Measurements from ENCODE around the gene UNC45B.
"Not testable (repeated sequence)": the region's sequence is repeated elsewhere in the genome, so short reads cannot be mapped to it uniquely, and the experiment has no call there.

The UNC45B gene, protein sequence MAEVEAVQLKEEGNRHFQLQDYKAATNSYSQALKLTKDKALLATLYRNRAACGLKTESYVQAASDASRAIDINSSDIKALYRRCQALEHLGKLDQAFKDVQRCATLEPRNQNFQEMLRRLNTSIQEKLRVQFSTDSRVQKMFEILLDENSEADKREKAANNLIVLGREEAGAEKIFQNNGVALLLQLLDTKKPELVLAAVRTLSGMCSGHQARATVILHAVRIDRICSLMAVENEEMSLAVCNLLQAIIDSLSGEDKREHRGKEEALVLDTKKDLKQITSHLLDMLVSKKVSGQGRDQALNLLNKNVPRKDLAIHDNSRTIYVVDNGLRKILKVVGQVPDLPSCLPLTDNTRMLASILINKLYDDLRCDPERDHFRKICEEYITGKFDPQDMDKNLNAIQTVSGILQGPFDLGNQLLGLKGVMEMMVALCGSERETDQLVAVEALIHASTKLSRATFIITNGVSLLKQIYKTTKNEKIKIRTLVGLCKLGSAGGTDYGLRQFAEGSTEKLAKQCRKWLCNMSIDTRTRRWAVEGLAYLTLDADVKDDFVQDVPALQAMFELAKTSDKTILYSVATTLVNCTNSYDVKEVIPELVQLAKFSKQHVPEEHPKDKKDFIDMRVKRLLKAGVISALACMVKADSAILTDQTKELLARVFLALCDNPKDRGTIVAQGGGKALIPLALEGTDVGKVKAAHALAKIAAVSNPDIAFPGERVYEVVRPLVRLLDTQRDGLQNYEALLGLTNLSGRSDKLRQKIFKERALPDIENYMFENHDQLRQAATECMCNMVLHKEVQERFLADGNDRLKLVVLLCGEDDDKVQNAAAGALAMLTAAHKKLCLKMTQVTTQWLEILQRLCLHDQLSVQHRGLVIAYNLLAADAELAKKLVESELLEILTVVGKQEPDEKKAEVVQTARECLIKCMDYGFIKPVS

DNA sequence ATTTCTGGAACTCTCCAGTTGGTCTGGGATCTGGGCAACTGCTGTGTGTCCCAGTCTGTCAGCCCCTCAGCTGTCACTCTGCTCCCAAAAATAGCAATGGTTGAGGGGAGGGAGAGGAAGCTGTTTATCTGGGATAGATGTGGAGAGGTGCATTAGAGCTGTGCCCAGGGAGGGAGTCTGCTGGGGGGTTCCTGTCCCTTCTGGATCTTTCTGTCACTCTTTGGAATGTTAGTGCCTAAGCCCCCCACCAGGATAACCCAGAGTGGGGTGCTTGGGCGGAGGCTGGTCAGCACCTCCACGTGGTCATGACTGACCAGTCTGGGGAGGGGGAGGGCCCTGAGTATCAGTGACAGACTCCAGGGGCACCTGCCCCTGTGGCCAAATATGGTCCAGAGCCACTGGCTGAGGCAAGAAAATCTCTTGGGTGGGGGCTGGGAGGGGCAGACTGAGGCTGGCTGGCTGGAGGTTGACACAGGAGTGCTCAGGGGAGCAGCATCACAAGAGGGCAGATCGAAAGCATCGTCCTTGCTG lies at the start of gene UNC45B:
TSS of gene UNC45B (plus strand) at position 443 of the 531 bp plus-strand sequence. CDS start 447 bp downstream, outside the sequence.
- no peak for DNase-seq

DNA sequence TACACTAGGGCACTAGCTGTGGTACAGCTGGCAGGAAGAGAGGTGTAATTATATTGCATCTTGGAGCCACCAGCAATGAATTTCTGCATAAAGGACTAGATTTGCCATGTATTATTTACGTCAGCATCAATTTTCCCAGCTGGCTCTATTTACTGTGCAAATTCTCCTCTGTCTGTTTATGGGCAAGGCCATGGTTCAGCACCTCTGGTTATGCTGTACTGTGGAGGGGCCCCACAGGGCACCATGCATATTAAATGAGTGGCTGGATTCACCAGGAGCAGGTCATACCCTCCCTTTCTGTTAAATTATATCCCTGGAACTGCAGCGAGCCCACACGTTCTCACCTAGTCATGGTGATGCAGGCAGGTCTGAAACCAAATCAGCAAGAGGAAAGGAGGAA lies 47.7 kb upstream of the UNC45B start:
- DNase-seq, result no peak

DNA sequence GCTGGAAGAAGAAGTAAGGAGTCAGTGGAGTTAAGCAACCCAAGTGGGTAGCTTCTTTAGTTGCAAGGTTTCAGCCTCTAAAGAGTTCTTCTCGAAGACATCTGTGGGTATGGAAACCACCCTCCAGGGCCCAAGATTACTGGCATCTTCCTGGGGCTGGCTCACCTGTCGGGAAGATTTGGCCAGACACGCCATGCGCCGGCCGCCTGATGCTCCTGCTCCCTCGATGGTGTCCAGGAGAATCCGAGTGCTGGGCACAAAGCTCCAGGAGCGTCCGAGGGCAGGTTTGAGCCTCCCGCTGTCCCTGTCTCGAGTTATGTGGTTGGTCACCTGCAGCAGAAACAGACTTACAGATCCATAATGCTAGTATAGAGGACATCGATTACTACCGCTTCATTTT lies 46.6 kb upstream of the UNC45B start:
- DNase-seq, result no peak

DNA sequence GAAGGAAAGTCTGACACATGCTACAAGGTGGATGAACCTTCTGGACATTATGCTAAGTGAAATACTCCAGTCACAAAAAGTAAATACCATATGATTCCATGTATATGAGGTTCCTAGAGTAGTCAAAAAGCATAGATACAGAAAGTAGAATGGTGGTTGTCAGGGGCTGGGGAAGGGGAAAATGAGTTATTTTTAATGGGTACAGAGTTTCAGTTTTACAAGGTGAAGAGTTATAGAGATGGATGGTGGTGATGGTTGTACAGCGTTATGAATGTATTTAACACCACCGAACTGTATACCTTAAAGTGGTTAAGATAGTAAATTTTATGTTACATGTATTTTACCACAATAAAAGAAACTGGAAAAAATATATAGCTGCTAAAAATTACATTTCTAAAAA lies 45.9 kb upstream of the UNC45B start:
- no peak for DNase-seq

DNA sequence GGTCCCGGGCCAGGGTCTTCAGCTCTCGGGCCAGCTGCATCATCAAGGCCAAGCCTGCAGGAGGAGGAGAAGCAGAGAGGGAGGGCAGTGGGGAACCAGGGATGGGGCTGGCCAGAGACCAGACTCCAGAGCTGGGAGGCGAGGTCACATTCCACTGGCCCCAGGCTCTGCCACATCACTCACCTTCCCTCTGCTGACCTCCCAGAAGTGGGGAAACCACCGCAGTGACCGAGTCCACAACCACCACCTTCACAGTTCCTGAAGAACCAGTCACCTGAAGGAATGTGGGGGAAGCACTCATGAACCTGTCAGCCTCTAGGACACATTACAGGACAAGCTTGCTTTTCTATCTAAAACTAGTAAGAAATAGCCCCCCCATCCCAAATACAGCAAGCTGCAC lies 44.3 kb upstream of the UNC45B start:
- DNase-seq, result no peak

DNA sequence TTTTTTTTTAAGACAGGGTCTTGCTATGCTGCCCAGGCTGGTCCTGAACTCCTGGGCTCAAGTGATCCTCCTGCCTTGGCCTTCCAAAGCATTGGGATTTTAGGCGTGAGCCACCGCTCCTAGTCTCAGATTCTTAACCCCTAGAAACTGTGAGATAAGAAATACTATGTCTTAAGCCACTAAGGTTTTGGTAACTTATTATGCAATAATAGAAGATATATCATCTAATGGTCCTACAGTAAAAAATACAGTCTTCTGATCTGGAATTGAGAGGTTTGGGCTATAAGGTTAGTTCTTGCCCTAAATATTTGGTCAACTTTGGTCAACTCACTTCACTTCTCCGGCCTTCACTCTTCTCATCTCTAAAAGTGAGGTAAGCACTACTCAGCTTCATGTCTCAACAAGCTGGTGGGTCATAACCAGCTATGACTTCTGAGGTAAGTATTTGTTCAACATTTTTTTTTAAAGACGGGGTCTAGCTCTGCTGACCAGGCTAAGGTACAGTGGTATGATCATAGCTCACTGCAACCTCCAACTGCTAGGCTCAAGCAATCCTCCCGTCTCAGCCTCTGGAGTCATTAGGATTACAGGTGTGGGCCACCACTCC lies 42.7 kb upstream of the UNC45B start:
- no peak for DNase-seq

DNA sequence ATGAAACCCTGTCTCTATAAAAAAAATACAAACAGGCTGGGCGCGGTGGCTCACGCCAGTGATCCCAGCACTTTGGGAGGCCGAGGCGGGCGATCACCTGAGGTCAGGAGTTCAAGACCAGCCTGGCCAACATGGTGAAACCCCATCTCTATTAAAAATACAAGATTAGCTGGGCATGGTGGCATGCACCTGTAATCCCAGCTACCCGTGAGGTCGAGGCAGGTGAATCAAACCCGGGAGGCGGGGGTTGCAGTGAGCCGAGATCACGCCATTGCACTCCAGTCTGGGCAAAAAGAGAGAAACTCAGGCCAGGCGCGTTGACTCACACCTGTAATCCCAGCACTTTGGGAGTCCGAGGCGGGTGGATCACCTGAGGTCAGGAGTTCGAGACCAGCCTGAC lies 36.8 kb upstream of the UNC45B start:
- DNase-seq, result not testable (repeated sequence)

DNA sequence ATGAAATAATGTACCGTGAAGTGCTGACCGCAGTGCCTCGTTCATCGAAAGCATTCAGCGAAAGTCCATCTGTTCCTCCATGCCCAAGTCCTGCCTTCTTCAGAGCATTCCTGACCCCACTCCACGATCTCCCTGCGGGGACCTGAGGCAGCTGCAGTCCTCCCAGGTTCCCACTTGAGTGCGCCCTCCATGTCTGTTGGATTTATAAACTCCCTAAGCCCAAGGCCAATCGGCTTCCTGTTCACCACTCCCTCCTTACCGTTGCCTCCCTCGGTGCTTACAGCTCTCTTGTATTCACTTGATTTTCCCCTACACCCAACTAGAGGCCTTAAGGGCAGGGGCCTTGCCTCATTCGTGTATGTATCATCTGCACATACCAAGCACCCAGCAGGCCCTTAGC lies 30.8 kb upstream of the UNC45B start:
- DNase-seq, result no peak

DNA sequence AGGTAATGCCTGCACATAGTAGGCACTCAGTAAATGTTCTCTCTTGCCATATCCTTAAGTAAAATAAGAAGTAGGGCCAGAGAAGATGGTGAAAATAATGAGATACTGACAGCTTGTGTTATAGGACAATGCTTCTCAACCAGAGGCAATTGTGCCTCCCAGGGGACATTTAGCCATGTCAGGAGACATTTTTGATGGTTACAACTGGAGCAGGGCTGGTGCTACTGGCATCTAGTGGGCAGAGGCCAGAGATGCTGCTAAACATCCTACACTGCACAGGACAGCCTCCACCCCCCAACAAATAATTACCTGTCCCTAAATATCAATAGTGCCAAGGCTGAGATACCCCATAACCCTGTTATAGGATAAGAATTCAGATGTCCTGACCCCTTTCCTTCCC lies 29.6 kb upstream of the UNC45B start:
- no peak for DNase-seq

DNA sequence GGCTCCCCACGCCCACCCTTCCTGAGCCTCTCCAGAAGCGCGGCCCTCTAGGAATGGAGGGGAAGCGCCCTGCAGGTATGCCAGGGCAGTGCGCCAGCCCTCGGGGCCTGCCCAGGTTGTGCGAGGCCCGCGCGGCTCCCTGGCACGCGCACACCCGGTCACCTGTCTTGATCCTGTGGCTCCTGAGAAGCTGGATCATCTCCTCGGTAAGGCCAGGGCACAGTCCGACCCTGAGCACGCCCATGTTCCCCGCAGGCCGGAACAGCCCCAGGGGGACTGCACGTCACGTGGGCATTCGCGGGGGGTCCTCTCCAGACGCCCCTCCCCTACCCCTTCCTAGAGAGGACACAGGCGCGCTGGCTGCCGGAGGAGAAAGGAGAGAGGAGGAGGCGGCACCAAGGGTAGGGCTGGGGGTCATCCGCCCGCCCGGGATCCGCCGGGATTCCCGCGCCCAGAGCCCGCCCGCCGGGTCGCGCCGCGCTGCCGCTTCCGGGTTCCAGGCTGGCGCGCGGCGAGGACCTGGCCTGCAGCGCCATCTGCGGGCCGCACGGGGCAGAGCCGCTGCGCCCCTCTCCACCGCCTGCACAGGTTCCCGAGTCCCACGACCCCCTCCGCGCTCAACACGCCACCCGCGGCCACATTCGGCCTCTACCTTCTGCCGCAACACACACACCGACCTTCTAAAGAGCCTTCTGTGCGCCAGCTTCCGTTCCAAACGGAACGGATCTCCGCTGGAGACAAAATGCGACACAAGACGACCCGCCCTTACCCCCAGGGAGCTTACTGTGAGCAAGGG lies 28.0 kb upstream of the UNC45B start, which contains the start of gene RAD51D:
TSS of gene RAD51D (minus strand) at position 491 of the 796 bp plus-strand sequence. CDS start at position 244, 247 bp downstream.
- DNase-seq, result peak; percentile 70

DNA sequence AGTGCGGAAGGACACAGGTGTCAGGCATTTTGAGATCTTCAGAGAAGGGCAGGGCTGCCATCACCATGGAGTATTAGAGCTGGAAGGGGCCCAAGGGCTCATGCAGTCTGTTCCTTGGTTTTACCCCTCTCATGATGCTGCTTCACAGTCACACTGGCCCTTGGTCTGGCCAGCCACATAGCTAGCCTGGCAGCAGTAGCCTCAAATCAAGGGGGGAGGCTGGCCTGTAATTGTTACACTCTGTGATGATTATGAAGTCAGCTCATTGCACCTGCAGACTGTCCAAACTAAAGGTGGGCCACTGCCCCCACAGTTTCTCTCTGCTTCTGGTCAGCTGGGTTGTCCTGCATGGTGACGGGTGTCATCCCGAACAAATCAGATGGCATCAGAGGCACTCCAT lies 26.3 kb upstream of the UNC45B start, which contains the start of gene FNDC8:
TSS of gene FNDC8 (plus strand) at position 301 of the 400 bp plus-strand sequence. CDS start at position 380, 79 bp downstream.
- DNase-seq, result no peak

DNA sequence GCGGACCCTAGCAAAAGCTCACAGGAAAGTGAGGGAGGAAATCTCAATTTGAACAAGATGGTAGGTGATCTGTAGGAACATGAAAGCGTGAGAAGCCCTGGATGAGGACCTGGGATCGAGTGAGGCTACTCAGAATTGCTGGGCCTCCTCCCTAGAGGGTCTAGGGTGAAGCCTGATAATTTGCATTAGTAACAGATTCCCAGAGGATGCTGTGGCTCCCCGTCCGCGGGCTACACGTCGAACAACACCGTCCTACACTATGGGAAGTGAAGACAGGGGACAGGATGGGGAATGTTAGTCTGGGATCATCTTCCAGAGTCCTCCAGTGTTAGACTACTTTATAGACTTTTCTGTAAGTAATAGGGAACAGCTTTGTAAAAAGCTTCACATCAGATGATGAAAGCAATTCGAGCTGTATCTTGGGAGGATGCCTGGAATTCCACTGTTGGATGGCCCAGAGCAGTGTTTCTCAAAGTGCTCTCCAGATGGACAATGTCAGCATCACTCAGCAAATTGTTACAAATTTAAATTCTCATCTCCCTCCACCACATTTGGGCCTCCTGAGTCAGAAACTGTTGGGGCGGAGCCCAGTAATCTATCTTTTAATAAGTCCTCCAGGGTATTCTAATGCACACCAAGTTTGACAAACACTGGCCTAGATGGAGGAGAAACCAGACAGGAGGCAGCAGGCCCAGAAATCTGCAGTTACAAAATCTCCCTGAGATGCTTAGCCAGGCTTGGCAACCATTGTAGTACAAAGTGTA lies 19.7 kb upstream of the UNC45B start:
- DNase-seq, result no peak

DNA sequence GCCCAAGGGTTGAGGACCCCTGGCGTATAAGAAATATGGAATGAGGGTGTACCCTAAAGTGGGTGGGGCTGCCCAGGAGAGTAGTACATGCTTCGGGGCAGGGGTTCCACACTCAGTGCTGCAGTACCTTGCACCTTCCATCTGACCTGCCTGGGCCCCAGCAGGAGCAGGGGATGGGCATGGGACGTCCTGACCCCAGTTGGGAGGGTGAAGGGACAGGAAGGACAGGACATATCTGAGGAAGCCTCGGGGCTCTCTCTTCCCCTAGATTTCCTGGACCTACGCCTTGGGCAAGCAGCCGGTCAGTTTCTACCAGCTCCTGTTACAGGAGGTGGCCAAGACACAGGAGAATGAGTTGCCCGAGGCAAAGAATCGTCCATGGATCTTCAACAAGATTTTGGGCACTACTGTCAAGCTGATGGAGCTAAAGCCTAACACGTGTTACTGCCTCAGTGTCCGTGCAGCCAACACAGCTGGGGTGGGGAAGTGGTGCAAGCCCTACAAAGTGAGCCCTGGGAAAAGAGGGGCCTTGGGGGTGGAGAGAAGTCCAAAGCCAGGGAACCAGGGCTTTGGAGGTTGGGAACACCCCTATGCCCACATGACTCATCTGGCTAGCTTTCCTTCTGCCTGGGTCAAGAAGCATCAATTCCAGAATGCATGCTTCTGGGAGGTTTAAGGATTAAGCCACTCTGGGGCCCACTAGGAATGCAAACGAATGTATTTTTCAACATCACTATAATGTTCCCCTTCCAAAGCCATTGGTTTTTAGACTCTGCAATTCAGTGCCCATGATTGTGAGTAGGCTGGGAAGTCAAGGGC lies 18.3 kb upstream of the UNC45B start:
- no peak for DNase-seq

DNA sequence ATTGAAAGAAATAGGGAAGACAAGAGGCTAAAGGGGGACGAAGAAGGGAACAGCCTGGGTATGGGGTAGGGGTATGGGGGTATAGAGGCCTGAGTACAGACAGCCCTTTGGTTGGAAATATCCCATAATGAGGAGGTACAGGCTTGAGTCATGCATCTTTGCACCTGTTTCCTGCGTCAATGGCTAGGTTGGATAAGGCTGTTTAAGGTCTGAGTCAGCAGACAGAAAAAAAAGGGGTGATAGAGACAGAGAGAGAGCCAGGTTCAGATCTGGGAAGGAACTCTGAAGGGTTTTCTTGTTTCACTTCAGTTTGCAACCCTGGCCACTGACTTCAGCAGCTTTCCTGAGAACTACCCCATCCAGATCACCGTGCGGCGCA lies 17.7 kb upstream of the UNC45B start:
- no peak for DNase-seq

DNA sequence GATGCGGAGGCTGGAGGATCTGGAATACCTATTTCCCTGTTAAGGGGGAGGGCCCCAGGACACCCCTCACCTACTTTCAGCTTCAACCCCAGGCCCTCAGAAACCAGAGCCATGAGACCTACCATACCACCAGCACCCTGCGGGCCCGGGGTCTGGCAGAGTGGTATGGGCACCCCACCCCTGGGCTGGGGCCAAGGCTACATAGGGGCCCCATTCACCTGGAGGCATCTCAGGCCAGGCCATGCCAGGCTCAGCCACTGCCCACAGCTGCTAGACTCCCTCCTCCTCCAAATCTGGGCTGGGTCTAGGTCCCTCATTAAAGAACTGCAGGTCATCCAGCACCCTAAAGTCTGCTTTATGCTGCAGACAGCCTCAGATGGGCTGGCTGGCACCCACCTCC lies 17.2 kb upstream of the UNC45B start:
- DNase-seq, result no peak

DNA sequence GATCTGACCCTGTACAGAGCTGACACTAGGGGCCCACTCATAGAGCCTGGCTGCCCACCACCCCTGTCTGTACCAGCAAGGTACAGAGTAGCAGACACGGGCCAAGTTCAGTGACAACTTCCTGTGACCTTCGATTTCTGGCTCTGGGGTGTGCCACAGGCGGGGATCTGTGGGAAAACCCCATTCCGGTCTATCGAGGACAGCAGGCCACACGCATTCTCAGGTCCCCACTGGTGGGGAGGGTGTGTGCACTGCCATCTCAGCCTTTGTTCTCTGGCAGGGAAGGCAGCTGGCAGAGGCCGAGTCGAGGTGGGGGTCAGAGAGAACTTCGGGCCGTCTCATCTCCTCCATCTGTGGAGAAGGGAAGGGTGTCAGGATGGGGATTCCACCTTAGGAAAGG lies 15.5 kb upstream of the UNC45B start:
- DNase-seq, result no peak

DNA sequence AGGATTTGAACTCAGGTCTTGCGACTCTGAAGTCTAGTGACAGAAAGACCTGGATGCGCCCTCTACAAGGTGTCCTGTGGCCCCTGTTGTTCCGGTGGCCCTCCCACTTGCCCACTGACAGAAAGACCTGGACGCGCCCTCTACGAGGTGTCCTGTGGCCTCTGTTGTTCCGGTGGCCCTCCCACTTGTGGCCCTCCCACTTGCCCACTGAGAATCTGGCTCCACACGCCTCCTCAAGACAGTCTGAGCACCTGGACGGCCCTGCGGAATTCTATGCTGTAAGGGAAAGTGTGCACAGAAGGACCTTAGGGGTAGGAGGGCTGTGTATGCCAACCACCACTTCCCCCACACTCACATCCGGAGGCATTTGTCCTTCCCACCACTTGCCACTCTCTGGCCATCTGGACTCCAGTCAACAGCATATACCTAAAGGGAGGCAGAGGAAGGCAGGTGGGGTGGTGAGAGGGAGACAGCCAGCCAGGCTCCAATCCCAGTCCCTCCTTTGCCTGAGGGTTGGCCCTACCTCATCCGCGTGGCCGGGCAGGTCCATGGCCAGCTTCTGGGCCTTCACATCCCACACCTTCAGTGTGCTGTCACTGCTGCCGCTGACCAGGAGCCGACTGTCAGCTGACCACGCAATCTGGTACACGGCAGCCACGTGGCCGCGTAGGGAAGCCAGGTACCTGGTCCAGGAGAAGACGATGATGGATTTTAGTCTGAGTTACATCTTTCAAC lies 14.6 kb upstream of the UNC45B start:
- DNase-seq, result no peak

DNA sequence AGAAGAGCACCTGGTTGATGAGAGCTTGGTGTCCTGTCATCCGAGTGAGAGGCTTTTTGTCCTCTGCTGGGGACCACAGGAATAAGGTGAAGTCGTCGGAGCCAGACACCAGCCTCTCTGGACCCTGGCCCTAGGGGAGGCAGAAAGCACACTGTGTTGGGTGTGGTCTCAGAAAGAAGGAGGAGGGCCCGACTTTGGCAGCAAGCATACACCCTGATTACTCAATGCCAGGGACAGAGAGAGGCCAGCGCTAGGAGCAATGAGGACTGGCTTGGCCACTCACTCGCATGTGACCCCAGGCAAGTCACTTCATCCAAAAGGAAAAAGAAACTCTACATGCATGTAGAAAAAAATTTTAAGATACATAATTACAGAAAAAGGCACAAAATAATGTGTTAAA lies 12.3 kb upstream of the UNC45B start:
- no peak for DNase-seq

DNA sequence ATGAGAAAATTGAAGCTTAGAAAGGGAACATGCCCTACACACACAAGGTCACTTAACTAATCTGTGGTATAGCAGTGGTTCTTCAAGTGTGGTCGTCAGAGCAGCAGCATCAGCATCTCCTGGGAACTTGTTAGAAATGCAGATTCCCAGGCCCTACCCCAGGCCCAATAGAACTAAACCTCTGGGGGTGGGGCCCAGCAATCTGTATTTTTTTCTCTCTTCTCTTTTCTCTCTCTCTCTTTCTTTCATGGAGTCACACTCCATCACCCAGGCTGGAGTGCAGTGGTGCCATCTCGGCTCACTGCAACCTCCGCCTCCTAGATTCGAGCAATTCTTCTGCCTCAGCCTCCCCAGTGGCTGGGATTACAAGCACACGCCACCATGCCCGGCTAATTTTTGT lies 9.4 kb upstream of the UNC45B start:
- no peak for DNase-seq

All from activated effector memory CD4-positive, alpha-beta T cell treated with Interleukin-2 at 50 U/mL for 16 hours (primary cell).